ENCODE results near the gene BCR. TPM values are rescaled to one million over a fixed set of nuclear protein-coding genes. Genes with fewer than 3 reads are reported as not detected.

The BCR gene
- polyA plus RNA-seq, 3 donors: 10.3 to 37.9 (median 14.8) TPM

DNA sequence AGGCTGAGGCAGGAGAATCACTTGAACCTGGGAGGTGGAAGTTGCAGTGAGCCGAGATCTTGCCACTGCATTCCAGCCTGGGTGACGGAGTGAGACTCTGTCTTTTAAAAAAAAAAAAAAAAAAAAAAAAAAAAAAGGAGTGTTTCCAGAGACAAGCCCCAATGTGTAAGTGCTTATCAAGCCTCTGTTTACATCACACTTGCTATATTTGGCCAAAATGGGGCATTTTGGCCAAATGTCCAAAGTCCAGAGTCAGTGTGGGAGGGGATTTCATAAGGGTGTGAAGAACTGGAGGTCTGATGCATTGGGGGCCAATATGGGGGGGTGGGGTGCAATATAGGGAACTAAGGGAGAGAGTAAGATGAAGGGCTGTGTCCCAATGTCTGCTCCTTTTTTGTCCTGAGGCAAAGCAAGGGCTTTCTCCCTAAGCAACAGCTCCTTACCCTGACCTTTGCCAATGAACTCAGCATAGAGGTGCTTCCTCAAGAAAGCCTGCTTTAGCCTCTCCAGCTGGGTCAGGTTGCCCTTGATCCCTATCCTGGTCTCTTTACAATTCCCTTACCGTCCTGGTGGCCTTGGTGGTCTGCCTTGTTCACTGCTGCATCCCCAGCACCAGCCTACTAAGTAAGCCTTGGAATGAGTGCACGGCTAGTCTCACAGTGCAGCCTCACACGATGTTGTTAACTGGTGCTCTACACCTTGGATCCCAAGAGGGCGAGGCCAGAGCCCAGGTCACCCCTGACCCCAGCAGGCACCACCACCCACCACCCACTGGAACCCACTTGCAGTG lies 14.1 kb upstream of the BCR start:
- WGBS, 3 donors: 60 to 86% (median 81%) methylated on average over 6 of the region's 6 CpGs
- H3K27ac ChIP-seq (ENCODE audit: low read depth, low read length): no peak overlapping the region

DNA sequence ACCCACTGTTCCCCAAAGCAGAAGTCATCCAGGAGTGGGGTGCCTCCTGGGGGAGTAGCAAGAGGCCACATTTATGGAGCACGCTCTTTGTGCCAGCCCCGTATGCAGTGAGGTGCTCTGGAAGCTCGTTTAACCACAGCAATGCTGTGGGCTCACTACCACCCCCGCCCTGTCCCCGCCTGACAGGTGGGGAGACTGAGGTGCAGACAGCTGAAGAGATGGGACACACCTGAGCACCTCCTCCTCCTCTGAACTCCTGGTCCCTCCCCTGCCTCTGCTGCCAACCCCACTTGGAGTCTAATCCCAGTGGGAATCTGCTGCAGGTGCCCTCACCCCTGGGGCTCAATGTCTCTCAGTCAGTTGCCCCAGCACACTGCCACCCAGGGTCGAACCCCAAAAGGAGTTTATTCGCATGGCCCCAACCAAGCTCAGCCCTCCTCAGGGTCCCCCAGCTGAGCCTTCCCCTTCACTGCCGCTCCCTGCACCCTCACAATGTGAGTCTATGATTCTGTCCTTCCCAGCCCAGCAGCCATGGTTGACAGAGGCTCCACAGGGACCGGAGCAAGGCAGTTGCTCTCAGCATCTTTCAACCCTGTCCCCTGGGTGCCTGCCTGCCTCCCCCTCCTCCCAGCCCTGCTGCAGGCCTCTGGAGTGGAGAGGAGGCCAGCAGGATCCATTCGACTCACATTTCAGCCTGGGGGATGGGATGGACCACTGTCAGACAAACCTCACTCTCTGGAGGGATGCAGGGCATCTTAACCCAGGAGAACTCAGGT lies 13.3 kb upstream of the BCR start:
- H3K27ac ChIP-seq (ENCODE audit: low read depth, low read length): no peak overlapping the region
- WGBS, 3 donors: 82 to 92% (median 82%) methylated on average over 9 to 10 of the region's 10 CpGs

DNA sequence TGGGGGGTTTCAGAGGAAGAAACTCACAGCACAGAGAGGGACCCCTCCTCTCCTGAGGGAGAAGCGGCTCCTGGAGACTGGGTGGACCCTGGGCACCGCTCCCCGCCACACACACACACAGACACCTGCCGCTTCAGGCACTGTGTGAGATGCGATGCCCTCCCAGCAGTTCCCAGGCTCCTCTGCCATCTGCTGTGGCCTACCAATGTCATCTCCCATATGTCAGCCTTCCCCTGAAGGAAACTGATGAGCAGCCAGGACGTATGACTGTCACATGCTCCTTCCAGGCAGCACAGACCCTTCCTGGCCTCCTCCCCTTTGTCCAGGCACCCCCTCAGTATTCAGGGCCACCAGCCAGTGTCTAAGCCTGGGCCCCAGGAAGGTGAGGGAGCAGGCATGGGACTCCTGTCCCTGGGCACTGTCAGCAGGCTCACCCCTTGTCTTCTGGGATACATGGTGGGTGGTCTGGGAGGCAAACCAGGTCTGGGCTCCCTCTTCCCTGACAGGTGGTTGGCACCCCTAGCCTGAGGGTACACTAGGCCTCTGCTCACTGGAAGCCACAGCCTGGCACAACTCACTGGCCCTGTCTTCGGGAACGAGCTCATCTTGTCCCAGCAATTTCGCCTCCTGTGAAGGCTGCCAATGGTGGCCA lies 11.8 kb upstream of the BCR start:
- H3K27ac ChIP-seq (ENCODE audit: low read depth, low read length): no peak overlapping the region
- 91 to 98% (median 91%) methylated on average over 8 to 9 of the region's 9 CpGs for WGBS, 3 donors

DNA sequence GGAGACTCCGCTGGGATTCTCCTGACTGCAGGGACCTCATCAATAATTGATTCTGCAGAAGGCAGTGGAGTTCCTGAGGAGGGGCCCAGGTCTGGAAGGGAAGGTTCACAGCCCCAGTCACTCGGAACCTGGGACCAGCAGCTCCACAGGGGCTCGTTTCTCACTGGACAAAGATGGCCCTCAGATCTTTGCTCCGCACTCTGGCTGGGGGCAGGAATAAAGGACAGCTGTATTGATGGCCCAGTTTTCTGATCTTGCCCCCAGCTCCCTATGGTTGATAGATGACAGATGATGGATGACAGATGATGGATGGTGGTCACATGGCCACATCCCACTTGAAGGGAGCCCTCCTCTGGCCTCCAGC lies 11.3 kb upstream of the BCR start:
- H3K27ac ChIP-seq (ENCODE audit: low read depth, low read length): no peak overlapping the region
- WGBS, 3 donors: 94 to 97% (median 94%) methylated on average over 4 of the region's 4 CpGs

DNA sequence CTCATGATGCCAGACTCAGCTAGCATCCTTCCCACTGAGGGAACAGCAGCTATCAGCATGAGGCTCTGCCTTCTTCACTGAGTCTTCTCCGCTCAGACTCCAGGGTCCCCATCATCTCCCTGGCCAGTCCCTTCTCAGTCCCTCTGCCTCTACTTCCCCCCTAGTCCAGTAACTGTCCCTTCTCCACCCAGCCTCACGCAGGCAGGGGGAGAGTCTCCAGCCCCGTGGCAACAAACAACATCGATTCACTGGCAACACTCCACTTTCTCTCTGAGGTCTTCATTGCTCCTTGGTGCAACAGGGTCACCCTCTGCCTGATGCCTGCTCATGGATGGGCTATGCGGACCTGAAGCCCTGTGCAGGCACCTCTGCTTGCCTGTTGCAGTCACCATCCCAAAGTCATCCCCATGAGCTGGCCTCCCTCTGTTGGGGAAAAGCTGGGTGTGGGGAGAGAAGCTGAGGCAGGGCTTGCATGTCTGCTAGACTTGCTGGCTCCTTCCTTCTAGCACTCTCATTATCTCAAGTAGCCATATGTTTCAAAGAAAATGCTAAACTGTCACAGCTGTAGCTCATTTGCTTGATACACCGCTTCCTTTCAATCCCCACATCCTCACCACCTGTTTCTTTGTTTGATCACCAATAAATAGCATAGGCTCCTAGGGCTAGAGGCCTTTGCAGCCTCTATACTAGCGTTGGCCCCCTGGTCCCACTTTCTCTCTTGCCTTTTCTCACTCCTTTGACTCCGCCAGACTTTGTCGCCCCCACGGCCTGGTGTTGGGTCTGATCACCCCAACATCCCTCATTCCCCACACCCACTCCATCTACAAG lies 4.3 kb upstream of the BCR start:
- 94 to 97% (median 95%) methylated on average over 10 of the region's 10 CpGs for WGBS, 3 donors

DNA sequence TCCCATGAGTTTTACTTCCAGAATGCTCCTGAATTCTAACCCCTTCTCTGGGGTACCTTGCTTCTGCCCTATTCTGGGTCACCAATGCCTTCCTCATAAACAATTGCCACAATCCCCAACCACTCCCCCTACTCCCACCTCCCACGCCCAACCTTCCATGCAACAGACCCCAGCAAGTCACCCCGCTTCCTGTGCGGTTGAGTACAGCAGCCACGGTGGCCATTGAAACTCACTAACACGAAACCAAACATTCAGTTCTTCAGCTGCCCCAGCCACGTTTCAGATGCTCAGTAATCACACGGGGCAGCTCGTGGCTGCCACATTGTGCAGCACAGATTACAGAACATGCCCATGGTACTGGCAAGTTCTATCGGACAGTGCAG lies 3.7 kb upstream of the BCR start:
- 83 to 94% (median 89%) methylated on average over 9 of the region's 9 CpGs for WGBS, 3 donors
- no peak overlapping the region for H3K27ac ChIP-seq (ENCODE audit: low read depth, low read length)

More for the DNA sequence above, 4.3 kb upstream of the BCR start:
- H3K27ac ChIP-seq (ENCODE audit: low read depth, low read length): no peak overlapping the region

DNA sequence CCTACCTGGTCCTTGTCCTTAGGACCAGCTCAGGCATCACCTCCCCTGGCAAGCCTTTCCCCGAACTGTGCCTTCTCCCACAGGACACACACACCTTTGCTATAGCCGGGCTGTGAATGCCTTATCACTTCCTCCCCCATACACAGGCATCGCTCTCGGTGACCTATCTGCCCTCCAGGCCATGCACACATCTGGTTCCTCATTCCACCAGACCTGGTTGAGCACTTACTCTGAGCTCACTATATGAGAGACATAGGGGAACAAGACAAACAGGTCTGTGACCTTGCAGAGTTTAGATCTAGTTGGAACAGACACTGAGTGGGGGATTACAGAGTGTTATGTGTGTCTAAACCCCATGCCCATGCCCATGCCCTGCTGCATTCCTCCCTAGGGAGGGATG lies 3.1 kb upstream of the BCR start:
- 58 to 70% (median 65%) methylated on average over 4 of the region's 4 CpGs for WGBS, 3 donors
- H3K27ac ChIP-seq (ENCODE audit: low read depth, low read length): no peak overlapping the region

DNA sequence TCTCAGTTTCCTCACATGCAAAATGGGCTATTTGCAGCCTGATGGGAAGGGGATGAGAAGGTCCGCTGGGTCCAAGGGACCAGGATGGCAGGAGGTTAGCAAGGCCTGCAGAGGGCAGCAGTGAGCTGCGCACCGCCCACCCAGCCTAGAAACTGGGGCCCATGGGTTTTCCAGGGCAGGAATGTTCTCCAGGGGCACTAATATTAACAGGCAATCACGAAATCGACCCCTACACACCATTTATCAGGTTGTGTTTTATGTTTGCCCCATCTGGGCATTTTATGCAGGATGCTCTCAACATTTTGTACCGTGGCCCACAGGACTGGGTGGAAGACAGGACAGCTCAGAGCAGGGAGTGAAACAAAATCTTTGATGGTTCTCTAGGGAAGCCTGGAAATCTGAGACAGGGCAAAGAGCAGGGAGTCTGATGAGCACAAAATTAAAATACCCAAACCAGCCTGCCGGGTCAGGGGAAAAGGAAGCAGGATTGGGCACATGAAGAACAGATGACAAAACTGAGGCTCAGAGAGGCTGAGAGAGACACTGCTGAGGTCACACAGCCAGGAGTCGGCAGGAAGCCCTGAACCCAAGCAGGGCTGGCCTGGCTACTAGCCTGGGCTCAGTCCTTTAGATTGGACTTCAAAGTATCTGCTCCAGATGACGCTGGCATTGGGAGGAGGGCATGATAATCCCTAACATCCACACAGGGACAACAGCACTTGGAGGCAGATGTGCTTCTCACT lies 1.6 kb upstream of the BCR start:
- no peak overlapping the region for H3K27ac ChIP-seq (ENCODE audit: low read depth, low read length)
- 22 to 33% (median 27%) methylated on average over 9 of the region's 9 CpGs for WGBS, 3 donors

DNA sequence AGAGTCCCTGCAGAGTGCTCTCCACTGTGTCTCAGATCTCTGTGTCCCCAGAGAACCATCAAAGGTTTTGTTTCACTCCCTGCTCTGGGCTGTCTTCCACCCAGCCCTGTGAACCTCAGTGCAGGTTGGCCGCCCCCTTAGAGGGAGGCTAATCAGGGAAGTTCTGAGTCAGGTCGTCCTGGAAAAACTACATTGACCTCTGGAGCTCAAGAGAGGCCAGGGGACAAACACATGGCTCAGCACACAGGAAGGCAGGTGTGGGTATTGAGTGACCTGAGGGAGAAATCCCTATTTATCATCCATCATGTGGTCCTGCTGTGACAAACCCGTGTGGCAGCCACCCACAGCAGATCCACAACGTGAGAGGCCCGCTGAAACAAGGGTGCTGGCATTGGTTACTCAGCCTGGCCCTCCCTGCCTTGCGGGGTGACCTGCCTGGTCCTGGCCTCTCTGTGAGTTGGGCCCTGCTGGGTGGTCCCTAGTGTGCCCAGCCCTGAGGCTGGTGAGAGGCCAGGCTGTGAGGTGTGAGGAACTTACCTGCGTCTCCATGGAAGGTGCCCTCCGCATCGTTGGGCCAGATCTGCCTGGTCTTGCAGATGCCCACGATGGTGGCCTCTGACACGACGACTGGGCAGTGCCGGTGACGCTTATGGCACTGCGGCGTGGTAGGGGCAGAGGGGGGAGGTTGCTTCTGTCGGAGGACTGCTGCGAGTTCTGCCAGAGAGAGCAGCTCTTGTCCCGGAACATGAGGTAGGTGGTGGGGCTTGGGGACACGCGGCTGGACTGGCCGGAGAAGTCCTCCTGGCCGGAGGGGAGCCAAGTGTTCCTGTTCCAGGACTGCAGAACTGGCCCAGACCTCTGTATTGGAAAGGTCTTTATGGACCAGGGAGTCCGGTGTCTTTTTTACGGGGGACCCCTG lies 669 bp upstream of the BCR start:
- peak overlapping the region; percentile 32 for H3K27ac ChIP-seq (ENCODE audit: low read depth, low read length)
- WGBS, 3 donors: 31 to 36% (median 34%) methylated on average over 25 of the region's 25 CpGs

DNA sequence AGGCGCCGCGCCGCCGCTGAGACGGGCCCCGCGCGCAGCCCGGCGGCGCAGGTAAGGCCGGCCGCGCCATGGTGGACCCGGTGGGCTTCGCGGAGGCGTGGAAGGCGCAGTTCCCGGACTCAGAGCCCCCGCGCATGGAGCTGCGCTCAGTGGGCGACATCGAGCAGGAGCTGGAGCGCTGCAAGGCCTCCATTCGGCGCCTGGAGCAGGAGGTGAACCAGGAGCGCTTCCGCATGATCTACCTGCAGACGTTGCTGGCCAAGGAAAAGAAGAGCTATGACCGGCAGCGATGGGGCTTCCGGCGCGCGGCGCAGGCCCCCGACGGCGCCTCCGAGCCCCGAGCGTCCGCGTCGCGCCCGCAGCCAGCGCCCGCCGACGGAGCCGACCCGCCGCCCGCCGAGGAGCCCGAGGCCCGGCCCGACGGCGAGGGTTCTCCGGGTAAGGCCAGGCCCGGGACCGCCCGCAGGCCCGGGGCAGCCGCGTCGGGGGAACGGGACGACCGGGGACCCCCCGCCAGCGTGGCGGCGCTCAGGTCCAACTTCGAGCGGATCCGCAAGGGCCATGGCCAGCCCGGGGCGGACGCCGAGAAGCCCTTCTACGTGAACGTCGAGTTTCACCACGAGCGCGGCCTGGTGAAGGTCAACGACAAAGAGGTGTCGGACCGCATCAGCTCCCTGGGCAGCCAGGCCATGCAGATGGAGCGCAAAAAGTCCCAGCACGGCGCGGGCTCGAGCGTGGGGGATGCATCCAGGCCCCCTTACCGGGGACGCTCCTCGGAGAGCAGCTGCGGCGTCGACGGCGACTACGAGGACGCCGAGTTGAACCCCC lies 798 bp downstream of the BCR start:
- H3K27ac ChIP-seq (ENCODE audit: low read depth, low read length): no peak overlapping the region
- WGBS, 3 donors: 12 to 20% (median 13%) methylated on average over 89 to 112 of the region's 112 CpGs

DNA sequence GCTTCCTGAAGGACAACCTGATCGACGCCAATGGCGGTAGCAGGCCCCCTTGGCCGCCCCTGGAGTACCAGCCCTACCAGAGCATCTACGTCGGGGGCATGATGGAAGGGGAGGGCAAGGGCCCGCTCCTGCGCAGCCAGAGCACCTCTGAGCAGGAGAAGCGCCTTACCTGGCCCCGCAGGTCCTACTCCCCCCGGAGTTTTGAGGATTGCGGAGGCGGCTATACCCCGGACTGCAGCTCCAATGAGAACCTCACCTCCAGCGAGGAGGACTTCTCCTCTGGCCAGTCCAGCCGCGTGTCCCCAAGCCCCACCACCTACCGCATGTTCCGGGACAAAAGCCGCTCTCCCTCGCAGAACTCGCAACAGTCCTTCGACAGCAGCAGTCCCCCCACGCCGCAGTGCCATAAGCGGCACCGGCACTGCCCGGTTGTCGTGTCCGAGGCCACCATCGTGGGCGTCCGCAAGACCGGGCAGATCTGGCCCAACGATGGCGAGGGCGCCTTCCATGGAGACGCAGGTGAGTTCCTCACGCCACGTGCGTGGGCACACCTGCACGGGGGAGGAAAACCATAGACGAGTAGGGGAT lies 1.5 kb downstream of the BCR start:
- 46 to 67% (median 48%) methylated on average over 43 of the region's 43 CpGs for WGBS, 3 donors
- H3K27ac ChIP-seq (ENCODE audit: low read depth, low read length): no peak overlapping the region

DNA sequence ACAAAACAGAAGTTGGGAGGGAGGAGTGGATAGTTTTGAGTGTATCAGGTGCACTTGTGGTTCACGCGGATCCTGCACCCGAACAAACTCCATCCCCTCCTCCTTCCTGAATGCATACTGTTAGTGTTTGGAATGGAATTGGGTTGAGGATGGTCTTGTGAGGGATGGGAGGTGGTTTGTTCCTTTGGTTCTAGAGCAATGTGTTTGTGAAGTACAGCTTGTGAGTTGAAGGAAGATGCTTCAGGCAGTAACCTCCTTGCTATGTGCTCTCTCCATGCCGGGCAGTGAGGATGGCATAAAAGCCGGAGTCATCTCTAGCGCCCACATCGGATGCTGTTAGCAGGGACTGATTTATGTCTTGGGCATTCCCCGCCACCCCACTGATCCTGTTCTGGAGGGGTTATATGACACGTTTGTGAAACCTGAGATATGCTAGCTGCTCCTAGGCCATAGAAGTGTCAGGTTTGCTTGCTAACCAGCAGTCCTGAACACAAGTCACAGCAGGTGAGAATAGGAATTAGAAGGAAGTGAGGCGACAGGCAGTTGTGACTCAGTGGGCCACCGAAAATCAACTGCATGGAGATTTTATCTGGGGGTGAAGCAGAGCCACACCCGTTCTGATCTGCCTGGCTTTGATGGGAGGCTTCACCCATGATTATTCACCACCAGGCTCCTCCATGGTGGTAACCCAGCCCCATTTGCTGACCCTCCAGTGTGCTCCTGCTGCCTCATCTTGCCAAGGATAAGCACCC lies 2.2 kb downstream of the BCR start:
- no peak overlapping the region for H3K27ac ChIP-seq (ENCODE audit: low read depth, low read length)
- 32 to 44% (median 38%) methylated on average over 12 of the region's 12 CpGs for WGBS, 3 donors

DNA sequence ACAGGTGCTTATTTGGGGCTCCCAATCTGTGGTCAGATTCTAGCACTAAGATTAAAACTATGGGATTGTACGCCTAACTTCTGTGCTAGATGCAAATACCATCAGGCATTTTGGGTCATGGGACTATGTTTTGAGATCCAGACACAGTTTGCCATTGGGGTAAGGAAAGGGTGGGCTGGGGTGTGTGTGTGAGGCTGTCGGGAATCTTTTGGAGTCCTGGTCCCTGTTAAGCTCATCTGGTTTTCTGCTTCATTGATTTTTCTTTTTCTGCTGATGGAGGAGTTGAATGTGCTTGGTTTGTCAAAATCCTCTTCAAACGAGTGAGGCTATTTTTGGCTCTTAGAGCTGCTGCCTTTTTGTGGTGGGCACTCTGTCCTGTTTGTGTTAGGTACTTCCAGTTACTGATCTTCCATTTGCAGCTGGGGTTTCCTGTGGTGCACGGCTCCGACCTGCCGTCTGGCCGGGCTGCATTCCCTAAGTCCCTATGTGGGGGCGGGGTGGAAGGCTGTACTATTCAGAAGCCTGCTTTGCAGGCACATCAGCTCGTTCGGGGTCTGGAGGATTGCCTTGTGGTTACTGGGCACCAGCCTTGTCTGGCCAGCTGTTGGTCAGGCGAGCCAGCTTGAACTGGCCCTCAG lies 2.9 kb downstream of the BCR start:
- WGBS, 3 donors: 10 to 13% (median 12%) methylated on average over 11 of the region's 11 CpGs
- H3K27ac ChIP-seq (ENCODE audit: low read depth, low read length): no peak overlapping the region

DNA sequence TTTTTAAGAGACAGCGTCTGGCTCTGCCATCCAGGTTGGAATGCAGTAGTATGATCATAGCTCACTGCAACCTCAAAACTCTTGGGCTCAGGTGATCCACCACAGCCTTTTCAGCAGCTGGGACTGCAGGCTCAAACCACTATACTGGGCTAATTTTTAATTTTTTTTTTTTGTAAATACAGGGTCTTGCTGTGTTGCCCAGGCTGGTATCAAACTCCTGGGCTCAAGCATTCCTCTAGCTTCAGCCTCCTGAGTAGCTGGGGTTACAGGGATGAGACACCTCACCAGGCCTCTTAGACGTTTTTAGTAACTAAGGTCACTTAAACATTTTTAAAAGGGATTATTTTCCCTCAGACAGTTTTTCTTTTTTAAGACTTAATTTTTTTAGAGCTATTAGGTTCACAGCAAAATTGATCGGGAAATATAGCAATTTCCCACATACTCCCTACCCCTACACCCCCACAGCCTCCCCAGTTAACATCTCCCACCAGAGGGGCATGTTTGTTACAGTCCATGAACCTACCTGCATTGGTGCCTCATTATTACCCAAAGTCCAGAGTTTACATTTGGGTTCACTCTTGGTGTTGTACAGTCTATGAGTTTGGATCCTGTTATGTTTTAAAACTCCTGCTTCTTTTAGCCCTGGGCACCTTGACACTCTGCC lies 3.9 kb downstream of the BCR start:
- no peak overlapping the region for H3K27ac ChIP-seq (ENCODE audit: low read depth, low read length)
- 54 to 68% (median 65%) methylated on average over 3 of the region's 3 CpGs for WGBS, 3 donors

All from adipose tissue (tissue), 3 donors.